ENCODE measurements around the gene UNC13A. TPM values are rescaled to one million over a fixed set of nuclear protein-coding genes. Genes with fewer than 3 reads are reported as not detected.

UNC13A gene
- total and polyA plus RNA-seq, 2 of the 8 experiments (the other 6 are each of a cell fraction or from before 2014, with no cell fraction given) = 13.1 to 47.6 TPM

DNA sequence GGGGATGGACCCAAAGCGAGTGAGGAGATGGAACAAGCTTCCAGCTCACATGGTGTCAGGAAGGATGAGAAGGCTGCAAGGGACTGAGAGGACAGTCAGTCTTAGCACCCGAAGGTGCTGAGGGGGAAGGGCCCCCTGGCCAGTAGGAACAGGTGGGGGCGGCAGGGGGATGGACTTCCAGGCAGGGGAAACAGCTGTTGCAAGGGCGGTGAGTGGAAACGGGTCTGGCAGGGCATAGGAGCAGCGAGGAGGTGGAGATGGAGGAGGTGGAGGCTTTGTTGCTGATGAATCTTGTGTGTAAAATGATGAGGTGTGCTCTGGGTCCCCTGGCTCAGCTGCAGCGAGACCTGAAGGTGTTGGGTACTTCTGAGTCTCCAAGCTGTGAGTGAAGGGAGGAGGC, 32.3 kb upstream of the UNC13A start (continued):
- TF ChIP-seq SUZ12 (IDR thresholded peaks at IDR 0.05; ENCODE audit: low read length) = no peak
- TF ChIP-seq EP300 (IDR thresholded peaks at IDR 0.05; ENCODE audit: borderline replicate concordance in 1 of 2, low read depth in 2 of 2, low read length in 2 of 2) = no peak
- no peak for TF ChIP-seq SIN3A (conservative IDR thresholded peaks at IDR 0.05 in 1 of 2, IDR thresholded peaks at IDR 0.05 in 1 of 2; ENCODE audit: low read depth in 1 of 2, low read length in 2 of 2)
- TF ChIP-seq EGR1 (IDR thresholded peaks at IDR 0.05; ENCODE audit: borderline replicate concordance, low read depth, low read length) = no peak
- TF ChIP-seq CBX8 (IDR thresholded peaks at IDR 0.05; ENCODE audit: borderline replicate concordance, low read depth, low read length) = no peak
- TF ChIP-seq RFX5 (IDR thresholded peaks at IDR 0.05; ENCODE audit: borderline replicate concordance, low read depth, low read length) = no peak
- TF ChIP-seq HDAC6 (IDR thresholded peaks at IDR 0.05; ENCODE audit: low read depth, low read length) = no peak
